ENCODE data around the gene OR51Q1.

GRCh38 chr11:5390210-5390609 lies 31.7 kb upstream of the OR51Q1 start:
- no peak for TF ChIP-seq CTCF (IDR thresholded peaks at IDR 0.05)
- no peak for TF ChIP-seq EZH2 (IDR thresholded peaks at IDR 0.05; ENCODE audit: borderline replicate concordance, insufficient read depth, low read depth, low read length, poor library complexity, severe bottlenecking)
